RWPE1 (cell line): Measurements from ENCODE around the gene TCF3.
"Not testable (repeated sequence)": the region's sequence is repeated elsewhere in the genome, so short reads cannot be mapped to it uniquely, and the experiment has no call there.

Experiments used
- CTCF ChIA-PET: fragments of 350-600 bp; sonication (Branson Sonifier 250); formaldehyde crosslinking; extraction: SDS; loops from one replicate; lab custom pipeline; 2021; lab: Yijun Ruan, JAX
- POLR2A ChIA-PET: fragments of 400-600 bp; formaldehyde crosslinking; extraction: SDS; loops from one replicate; lab custom pipeline; 2020; ENCODE audit warnings: antibody characterized with exemption; ENCODE audit not compliant: low non-redundant PET; lab: Yijun Ruan, JAX
- DNase-seq: peaks from one replicate; pipeline ENCODE4 v3.0.0; 2012; ENCODE audit warnings: low spot score
- H3K27ac ChIP-seq: fragments of 450-650 bp; 2 replicates; pipeline ENCODE4 v1.5.1; 2017
- CTCF ChIP-seq: fragments of 450-650 bp; conservative IDR thresholded peaks from 2 replicates; pipeline ENCODE4 v1.5.1; 2017; ENCODE audit warnings: low read depth, mild to moderate bottlenecking

The TCF3 gene

DNA sequence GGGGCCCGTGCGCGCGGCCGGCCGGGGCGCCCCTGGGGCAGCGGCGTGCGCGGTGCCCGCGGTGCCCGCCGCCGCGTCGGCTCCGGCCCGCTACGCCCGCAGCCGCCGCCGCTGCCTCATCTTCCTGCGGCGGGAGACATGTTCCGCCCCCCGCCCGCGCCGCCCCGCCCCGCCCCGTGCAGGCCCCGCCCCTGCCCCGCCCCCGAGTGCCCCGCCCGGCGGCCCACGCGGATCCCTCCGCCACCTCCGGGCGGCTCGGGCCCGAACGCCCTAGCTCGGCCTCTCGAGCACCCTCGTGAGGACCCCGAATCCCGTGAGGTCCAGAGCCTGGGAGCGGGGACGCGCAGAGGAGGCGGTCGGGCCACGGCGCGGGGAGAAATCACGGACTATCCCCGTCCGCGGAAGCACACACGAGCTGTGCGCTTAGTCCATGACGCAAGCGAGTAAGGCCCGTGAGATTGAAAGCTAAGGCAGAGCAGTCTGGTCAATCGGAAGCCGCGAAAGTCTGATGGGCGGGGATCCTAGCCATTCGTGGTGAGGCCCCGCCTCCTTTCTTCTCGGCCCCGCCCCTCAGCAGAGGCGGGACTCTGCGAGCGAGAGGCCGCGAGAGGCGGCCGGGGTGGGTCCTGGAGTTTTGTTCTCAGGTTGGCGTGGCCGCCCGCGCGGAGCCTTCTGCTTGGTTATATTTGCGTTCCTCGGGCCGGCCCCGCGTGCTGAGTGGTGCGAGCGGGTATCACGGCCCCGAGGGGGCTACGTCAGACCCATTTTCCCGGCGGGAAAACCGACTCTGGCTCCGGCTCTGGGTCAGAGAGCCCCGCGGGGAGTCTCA is at the start of gene TCF3:
TSS of gene TCF3 (minus strand) at position 145 of the 829 bp plus-strand sequence. CDS start 2,367 bp downstream, outside the sequence.
- no peak for TF ChIP-seq CTCF
- POLR2A ChIA-PET = interaction anchor here (1.2 kb wide), 1 partner anchor 47 kb away, joined by 4 read pairs; the partner anchor contains the start of gene UQCR11
- H3K27ac ChIP-seq = peak within 1 kb of the TSS; percentile 93
- CTCF ChIA-PET = interaction anchor here (0.7 to 1.4 kb wide), 2 partner anchors 20 to 52 kb away, joined by 5 to 6 read pairs; no protein-coding TSS in a partner anchor
- DNase-seq = peak; percentile 99

DNA sequence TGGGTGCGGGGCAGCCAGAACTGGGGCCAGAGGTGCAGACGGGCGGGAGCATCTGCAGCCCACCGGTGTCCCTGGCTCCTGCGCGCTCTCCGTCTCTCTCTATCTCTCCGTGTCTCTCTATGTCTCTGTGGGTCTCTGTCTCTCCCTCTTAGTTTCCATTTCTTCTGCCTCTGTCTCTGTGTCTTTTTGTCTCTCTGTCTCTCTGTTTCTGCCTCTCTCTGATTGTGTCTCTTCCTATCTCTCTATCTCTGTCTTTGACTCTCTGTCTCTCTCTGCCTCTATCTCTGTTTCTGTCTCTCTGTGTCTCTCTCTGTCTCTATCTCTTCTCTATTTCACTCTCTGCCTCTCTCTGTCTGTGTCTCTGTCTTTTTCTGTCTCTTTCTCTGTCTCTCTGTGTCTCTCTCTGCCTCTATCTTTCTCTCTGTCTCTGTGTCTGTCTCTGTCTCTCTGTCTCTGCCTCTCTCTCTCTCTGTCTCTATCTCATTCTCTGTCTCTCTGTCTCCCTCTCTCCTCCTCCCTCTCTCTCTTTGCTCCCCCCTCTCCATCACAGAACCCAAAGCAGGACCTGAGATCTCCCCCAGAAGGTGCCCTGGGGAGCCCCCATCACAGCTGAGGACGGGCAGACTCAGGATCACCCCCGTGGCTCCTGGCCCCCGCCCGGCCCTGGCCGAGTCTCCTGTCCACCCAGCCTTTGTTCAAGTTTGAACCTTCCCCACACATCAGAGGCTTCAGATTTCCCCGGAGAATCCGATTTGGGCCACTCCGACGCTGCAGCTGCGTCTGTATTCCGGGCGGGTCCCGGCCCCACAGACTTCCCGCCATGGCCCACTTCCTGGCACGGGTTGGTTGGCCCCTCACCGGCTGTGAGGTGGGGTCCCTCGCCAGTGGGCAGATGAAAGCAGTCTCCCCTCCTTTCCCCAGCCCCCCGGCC is 48.6 kb upstream of the TCF3 start:
- DNase-seq = no peak
- H3K27ac ChIP-seq = no peak overlapping the region
- no peak for TF ChIP-seq CTCF
- ChIA-PET POLR2A (no interaction called here), CTCF (no interaction called here)

- no peak overlapping the region for H3K27ac ChIP-seq
- ChIA-PET POLR2A (no interaction called here), CTCF (no interaction called here)
- TF ChIP-seq CTCF = no peak
- no peak for DNase-seq
Observed at GRCh38 chr19:1699998-1700732, 47.8 kb upstream of the TCF3 start.

DNA sequence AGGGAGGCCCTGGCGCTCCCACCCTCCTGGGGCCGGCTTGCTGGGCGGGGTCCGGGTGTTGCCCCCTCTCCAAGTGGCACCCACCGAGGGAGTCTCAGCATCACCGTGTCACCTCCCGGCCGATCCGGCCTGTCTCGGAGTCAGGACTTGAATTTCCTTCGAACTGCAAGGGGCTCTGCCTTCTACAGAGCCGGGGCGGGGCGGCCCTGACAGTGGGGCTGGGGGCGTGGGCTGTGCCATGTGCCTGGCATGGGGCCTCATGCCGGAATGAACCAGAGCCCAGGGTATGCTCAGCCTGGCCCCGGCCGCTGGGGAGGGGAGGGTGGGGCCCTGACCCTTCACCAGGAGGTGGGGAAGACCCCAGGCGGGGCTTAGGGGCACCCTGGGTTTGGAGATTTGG is 47.0 kb upstream of the TCF3 start:
- no peak overlapping the region for H3K27ac ChIP-seq
- no peak for DNase-seq
- TF ChIP-seq CTCF = no peak
- POLR2A ChIA-PET = no interaction called here
- CTCF ChIA-PET = no interaction called here

GRCh38 chr19:1698636-1699035 is 46.2 kb upstream of the TCF3 start:
- ChIA-PET CTCF (no interaction called here), POLR2A (interaction anchor here (0.6 kb wide), 1 partner anchor 113 kb away, joined by 11 read pairs; no protein-coding TSS in a partner anchor)
- TF ChIP-seq CTCF = no peak
- no peak overlapping the region for H3K27ac ChIP-seq
- DNase-seq = no peak

DNA sequence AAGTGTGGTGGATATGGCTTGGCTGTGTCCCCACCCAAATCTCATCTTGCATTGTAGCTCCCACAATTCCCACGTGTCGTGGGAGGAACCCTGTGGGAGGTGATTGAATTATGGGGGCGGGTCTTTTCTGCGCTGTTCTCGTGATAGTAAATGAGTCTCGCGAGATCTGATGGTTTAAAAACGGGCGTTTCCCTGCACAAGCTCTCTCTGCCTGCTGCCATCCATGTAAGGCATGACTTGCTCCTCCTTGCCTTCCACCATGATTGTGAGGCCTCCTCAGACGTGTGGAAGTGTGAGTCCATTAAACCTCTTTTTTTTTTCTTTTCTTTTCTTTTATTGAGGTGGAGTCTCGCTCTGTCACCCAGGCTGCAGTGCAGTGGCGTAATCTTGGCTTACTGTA is 43.1 kb upstream of the TCF3 start:
- CTCF ChIA-PET, POLR2A ChIA-PET, DNase-seq, H3K27ac ChIP-seq: not testable (repeated sequence)
